SJCRH30 (cell line): ENCODE measurements around the gene TMEM255A. TPM values are rescaled to one million over a fixed set of nuclear protein-coding genes. Genes with fewer than 3 reads are reported as not detected.
A peak's percentile ranks its signal among the peaks of the same experiment; 100 is the strongest.

ENCODE experiments used
- DNase-seq, 2 experiments: peaks; one replicate each; pipeline ENCODE4 v3.0.0-alpha.2; 2015 to 2020
- H3K27ac ChIP-seq: fragments of 250-450 bp; sonication (Bioruptor Pico); 2 replicates; pipeline ENCODE4 v1.5.1; 2020; ENCODE audit warnings: mild to moderate bottlenecking, moderate library complexity
- H3K27me3 ChIP-seq: fragments of 250-450 bp; sonication (Bioruptor Pico); 2 replicates; pipeline ENCODE4 v1.5.1; 2020; ENCODE audit warnings: mild to moderate bottlenecking, moderate library complexity
- H3K36me3 ChIP-seq: fragments of 250-450 bp; sonication (Bioruptor Pico); 2 replicates; pipeline ENCODE4 v1.5.1; 2020; ENCODE audit warnings: mild to moderate bottlenecking, moderate library complexity
- H3K4me1 ChIP-seq: fragments of 250-450 bp; sonication (Bioruptor Pico); 2 replicates; pipeline ENCODE4 v1.5.1; 2020; ENCODE audit warnings: mild to moderate bottlenecking, moderate library complexity
- H3K4me3 ChIP-seq: fragments of 250-450 bp; sonication (Bioruptor Pico); 2 replicates; pipeline ENCODE4 v1.5.1; 2020; ENCODE audit warnings: mild to moderate bottlenecking, moderate library complexity
- H3K9me3 ChIP-seq: fragments of 250-450 bp; sonication (Bioruptor Pico); replicated peaks from 2 replicates; pipeline ENCODE4 v1.5.1; 2020; ENCODE audit warnings: mild to moderate bottlenecking, moderate library complexity
- total RNA-seq: library from RNA; depleted of rRNA; stranded (reverse); fragments of >200 nt; shearing (Covaris generic); gene quantifications from 2 replicates; pipeline ENCODE4 v1.2.3, GENCODE V29; 2014

Gene TMEM255A
- total RNA-seq, 1 experiment from 2014 or later: 0.06 TPM

DNA sequence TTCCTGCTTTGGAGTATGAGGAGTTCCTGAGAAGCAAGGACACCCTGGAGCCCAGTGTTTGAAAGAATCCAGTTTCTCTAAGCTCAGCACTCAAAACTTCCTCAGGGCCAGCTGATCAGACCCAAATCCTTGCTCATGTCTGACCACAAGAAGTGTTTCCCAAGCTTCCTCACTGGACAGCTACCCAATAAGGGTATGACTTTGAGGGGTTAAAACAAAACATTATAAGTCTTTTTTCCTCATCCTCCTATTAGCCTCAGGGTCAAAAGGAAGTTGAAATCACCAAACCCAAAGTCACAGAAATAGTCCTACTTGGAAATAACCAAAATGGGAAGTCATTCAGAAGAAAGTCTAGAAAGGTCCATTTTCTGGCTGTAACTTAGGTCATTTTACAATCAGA, 46.9 kb downstream of the TMEM255A start:
- Histone ChIP-seq H3K27me3 (no peaks in the 10 kb centered on the region; the same call in 1 of the 2 replicates), H3K36me3 (no peaks in the 10 kb centered on the region), H3K4me3 (no peak overlapping the region), H3K27ac (no peak overlapping the region), H3K4me1 (no peaks in the 10 kb centered on the region), H3K9me3 (no peaks in the 10 kb centered on the region)
- DNase-seq: no peak

DNA sequence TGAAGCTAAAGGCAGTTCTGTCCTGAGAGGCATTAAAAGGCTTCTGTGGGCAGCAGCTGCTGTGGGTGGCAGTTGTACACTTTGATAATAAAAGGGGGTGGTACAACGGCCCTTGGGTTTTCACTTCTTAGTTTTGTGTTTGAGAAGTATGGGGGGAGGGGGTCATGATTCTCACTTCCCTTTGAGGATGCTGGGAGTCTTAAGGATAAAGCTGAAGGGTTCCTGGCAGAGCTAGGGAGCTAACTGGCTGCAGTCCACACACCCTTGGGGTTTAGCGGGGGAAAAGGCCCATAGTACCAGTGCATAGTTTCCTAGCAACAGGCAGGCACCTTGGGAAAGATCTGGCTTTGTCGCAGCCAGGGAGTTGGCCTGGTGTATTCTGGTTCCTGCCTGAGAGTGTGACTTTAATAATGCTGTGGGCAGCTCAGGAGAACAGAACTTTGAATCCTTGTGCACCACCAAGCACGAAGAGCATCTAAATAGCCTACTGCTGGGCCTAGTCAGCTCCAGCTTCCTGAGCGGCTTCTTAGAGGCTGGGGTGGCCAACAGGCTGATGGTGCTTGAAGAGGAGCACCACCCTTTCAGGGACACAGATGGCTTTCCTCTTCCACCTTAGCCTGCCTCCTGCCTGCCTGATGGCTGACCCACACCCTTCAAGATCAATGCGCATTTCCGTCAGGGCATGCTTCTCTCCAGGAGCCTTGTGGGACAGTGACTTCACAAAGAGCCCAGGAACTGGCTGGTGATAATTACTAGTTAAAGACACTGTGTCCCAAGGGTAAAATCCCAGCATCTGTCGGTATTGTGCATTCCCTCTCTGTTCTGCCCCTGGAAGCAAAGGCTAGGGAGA, 48.2 kb downstream of the TMEM255A start:
- Histone ChIP-seq H3K9me3 (no peaks in the 10 kb centered on the region), H3K27me3 (no peaks in the 10 kb centered on the region), H3K27ac (no peak overlapping the region), H3K4me3 (no peak overlapping the region), H3K4me1 (no peaks in the 10 kb centered on the region), H3K36me3 (peaks cover 2% of the 10 kb centered on the region)
- DNase-seq: no peak

DNA sequence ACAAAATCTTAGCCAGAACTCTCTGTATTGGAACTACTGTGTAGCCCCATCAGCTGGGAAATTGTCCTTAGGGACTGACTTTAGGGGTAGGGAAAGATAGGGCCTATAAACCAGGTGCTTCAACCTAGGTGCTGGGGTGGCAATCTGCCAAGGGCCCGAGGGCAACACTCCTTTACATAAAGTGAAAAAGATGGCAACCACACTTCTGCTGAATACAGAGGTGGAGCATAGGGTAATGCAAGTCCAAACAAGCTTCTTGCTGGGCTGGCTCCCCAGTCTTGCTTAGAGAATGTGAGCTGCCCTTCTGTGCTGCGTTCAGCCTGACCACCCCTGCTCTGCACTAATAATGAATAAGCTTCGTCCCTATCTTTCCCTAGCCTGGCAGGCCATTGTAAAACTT, 50.9 kb downstream of the TMEM255A start:
- H3K4me1 ChIP-seq: no peaks in the 10 kb centered on the region
- no peaks in the 10 kb centered on the region for H3K9me3 ChIP-seq
- H3K27me3 ChIP-seq: no peaks in the 10 kb centered on the region
- DNase-seq: no peak
- no peak overlapping the region for H3K27ac ChIP-seq
- peaks cover 14% of the 10 kb centered on the region for H3K36me3 ChIP-seq
- no peak overlapping the region for H3K4me3 ChIP-seq

DNA sequence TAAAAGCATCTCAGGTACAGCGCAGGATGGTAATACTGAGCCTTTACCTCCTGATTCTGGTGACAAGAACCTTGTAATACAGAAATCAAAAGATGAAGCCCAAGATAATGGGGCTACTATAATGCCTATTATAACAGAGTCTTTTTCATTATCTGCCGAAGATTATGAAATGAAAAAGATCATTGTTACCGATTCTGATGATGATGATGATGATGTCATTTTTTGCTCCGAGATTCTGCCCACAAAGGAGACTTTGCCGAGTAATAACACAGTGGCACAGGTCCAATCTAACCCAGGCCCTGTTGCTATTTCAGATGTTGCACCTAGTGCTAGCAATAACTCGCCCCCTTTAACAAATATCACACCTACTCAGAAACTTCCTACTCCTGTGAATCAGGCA, 57.5 kb downstream of the TMEM255A start:
- Histone ChIP-seq H3K27ac (no peak overlapping the region), H3K27me3 (no peaks in the 10 kb centered on the region), H3K36me3 (peaks cover 36% of the 10 kb centered on the region), H3K9me3 (no peaks in the 10 kb centered on the region), H3K4me1 (0 out of 2 replicates have a peak, but pooled peaks cover 4% of the 10 kb centered on the region), H3K4me3 (no peak overlapping the region)
- no peak for DNase-seq

DNA sequence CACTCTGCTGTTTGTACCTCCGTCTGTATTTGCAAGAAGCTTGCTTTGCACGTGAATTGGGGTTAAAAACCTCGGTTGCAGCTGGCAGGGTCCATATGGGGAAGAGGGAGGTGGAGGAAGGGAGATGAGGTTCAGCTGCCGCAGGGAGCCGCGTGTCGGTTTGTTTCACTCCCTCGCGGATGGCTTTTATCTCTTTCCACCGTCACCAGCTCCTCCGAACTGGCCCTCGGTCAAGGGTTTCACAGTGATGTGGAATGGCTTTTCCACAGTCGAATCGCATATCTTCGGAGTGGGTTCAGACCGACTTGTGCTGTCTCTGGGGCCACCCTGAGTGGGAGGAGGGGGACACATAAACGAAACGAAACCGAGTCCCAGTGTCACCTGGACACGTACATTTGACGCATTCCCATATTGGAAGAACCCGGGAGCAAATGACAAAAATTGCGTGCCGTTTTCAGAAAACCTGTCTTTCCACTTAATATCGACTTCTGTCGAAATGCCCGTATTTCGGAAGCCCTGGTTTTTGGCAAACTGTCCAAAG, 59.7 kb downstream of the TMEM255A start:
- H3K27me3 ChIP-seq: no peaks in the 10 kb centered on the region
- H3K9me3 ChIP-seq: no peaks in the 10 kb centered on the region
- H3K36me3 ChIP-seq: peaks cover 29% of the 10 kb centered on the region
- H3K4me3 ChIP-seq: peak overlapping the region; percentile 85
- peak overlapping the region; percentile 81 for H3K27ac ChIP-seq
- 0 out of 2 replicates have a peak, but pooled peaks cover 4% of the 10 kb centered on the region for H3K4me1 ChIP-seq
- DNase-seq: peak; percentile 47 to 66

DNA sequence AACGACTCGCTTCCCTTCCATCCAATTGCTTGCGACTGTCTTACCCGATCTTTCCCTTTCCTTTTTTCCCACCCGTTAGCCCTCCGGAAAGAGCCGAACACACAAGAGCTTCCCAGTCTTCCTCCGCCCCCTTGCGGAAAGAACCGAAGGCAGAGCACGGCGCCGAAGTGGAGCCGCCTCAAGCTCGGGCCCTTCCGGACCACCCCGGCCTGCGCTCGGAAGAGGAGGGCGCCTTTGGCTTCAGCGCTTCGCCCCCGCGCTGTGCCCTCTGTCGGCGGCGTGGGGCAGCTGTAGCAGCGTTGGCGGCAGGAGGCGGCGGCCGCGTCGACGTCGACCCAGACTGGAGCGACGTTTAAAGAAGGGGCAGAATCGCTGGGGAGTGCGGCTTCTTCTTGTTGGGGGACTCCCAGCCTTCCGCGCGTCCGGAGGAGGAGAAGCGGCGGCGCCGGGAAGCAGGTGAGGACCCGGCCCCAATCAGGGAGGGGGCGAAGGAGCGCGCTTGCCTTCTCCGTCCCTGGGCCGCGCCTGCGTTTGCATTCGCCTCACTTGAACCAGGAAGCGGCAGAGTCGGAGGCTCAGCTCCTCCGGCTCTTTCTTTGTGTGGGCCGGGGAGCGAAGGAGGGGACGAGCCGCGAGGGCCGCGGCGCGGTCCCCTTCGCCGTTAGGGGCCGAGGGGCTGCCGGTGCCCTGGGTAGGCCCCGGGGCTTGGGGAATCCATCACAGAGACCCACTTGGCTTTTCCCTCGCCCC, 60.6 kb downstream of the TMEM255A start, which contains the start of gene ZBTB33:
Gene ZBTB33, plus strand, starts transcription at position 291 of the 750 bp plus-strand sequence. CDS start 2,604 bp downstream, outside the sequence.
- H3K9me3 ChIP-seq: no peaks in the 10 kb centered on the region

DNA sequence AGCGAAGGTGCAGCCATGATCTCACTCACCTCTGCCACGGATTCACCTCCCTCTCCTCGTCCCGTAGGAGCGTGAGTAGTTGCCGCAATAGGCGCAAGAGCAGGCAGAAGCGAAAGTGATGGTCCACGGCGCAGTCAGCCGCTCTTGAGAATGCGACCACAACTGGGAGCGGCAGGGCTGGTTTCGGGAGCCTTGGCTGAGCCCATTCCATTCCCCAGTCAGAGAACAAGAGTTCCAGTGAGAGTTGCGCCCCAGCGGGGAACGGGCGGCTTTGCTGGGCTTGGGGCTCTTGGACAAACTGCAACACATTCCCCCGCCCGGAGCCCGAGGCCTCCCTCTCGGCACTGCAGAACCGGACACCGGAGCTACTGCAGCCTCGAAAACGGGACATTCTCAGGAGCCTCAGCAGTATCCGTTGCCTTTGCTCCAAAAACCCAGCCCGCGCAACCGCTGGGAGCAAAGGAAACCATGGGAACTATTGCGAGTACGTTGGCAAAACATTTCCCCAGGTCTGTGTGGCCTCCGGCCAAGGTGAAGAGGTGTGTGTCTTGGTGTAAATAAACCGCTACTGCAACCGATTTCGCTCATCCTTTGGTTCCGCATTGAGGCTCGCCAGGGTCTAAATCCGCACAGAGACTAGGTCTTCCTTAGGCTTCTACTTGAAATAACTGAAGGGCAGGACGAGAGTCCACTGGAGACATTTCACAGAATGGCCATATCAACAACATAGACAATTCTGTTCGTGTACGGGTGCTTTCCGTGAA, 66.3 kb downstream of the TMEM255A start:
- Histone ChIP-seq H3K36me3 (no peaks in the 10 kb centered on the region), H3K4me3 (peak overlapping the region; percentile 57), H3K4me1 (no peaks in the 10 kb centered on the region), H3K27me3 (0 out of 2 replicates have a peak, but pooled peaks cover 4% of the 10 kb centered on the region), H3K27ac (no peak overlapping the region), H3K9me3 (no peaks in the 10 kb centered on the region)
- peak; percentile 44 to 66 for DNase-seq

More for the DNA sequence above, 60.6 kb downstream of the TMEM255A start, which contains the start of gene ZBTB33:
- Histone ChIP-seq H3K4me3 (peak within 1 kb of the TSS; percentile 85), H3K27me3 (no peaks in the 10 kb centered on the region), H3K36me3 (peaks cover 22% of the 10 kb centered on the region), H3K4me1 (0 out of 2 replicates have a peak, but pooled peaks cover 4% of the 10 kb centered on the region), H3K27ac (peak within 1 kb of the TSS; percentile 81)
- peak; percentile 98 to 99 for DNase-seq

DNA sequence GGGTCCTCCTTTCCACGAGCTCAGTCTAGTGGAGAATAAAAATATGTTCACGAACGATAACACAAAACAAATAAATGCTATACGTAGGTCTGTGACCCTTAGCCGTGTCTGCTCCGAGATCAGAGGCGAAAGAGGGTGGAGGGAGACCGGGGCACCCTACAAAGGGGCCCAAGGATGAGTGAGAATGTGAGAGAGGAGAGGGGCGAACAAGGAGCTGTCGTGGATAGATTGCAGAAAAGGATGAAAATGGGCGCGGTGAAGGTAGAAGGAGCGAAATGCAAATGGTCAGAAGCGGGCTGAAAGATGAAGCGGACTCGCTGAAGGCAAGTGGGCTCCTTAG, 66.9 kb downstream of the TMEM255A start:
- no peaks in the 10 kb centered on the region for H3K4me1 ChIP-seq
- H3K4me3 ChIP-seq: peak overlapping the region; percentile 57
- H3K9me3 ChIP-seq: no peaks in the 10 kb centered on the region
- no peak for DNase-seq
- no peaks in the 10 kb centered on the region for H3K36me3 ChIP-seq
- 0 out of 2 replicates have a peak, but pooled peaks cover 4% of the 10 kb centered on the region for H3K27me3 ChIP-seq
- H3K27ac ChIP-seq: no peak overlapping the region

DNA sequence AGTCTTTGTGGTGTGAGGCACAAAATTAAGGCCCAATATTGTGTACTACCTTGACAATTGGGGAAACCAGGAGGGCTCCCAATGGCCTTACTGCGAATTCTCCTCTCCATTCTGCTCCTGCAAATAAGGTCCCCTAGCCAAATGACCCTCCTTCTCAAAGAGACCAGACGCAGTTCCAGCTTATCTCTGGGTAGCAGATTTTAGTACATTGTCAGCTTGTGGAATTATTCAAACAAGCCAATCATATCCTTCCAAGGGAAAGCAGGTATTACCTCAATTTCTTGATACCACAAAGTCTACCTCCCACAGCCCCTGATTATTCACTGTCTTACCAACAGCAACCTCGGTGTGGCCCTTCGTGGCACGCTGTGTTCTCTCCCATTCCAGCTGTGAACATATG, 68.4 kb downstream of the TMEM255A start:
- Histone ChIP-seq H3K9me3 (no peaks in the 10 kb centered on the region), H3K36me3 (no peaks in the 10 kb centered on the region), H3K27ac (no peak overlapping the region), H3K27me3 (0 out of 2 replicates have a peak, but pooled peaks cover 4% of the 10 kb centered on the region), H3K4me3 (no peak overlapping the region), H3K4me1 (no peaks in the 10 kb centered on the region)
- no peak for DNase-seq

DNA sequence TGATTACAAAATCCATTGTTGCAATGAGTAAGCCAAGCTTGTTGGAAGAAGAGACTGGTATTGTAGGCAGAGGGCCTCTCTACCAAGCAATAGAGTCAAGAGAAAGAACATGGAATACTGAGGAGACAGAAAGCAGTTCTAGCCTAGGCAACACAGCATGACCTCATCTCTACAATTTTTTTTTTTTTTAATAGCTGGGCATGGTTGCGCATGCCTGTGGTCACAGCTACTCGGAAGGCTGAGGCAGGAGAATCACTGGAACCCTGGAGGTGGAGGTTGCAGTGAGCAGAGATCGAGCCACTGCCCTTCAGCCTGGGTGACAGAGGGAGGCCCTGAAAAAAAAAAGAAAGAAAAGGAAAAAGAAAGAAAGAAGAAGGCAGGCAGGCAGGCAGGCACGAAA, 72.3 kb downstream of the TMEM255A start:
- H3K27ac ChIP-seq: no peak overlapping the region
- no peak for DNase-seq
- H3K4me3 ChIP-seq: no peak overlapping the region
- no peaks in the 10 kb centered on the region for H3K36me3 ChIP-seq
- H3K27me3 ChIP-seq: no peaks in the 10 kb centered on the region
- H3K9me3 ChIP-seq: no peaks in the 10 kb centered on the region
- H3K4me1 ChIP-seq: no peaks in the 10 kb centered on the region

DNA sequence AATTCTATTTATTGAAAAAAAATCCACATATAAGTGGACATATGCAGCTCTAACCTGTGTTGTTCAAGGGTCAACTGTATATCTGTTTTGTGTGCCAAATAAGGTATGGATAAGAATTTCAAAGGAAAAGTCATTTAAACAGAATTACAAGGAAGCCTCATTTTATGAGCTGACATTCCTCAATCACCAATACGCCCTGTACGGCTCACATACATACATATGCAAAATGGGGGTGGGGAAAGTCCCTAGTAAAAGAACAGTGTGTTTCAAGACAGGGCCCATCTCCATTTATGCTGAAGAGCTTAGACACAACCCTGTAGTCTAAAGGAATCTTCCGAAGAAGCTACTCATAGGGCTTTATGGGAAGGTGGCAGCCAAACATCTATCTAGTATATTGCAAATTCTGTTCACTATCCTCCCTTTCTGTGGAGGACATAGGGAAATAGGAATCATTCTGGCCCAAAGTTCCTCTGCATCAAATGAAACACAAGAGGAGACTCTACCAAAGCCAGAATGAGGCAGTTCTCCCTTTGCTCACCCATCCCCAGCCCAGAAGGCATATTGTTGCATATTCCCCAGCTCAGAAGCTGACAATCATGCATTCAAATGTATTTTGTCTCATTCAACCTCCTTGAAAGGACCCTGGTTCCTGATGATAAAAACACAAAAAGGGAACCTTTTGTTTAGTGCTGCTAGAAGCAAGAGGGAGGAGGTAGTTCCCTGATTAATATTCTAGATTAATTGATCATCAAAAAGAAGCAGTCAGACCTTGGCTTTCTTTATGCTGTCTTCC, 74.4 kb downstream of the TMEM255A start:
- H3K4me3 ChIP-seq: no peak overlapping the region
- no peak overlapping the region for H3K27ac ChIP-seq
- DNase-seq: no peak
- H3K27me3 ChIP-seq: no peaks in the 10 kb centered on the region
- H3K36me3 ChIP-seq: no peaks in the 10 kb centered on the region
- peaks cover 2% of the 10 kb centered on the region; the same call in 1 of the 2 replicates for H3K9me3 ChIP-seq
- H3K4me1 ChIP-seq: no peaks in the 10 kb centered on the region

DNA sequence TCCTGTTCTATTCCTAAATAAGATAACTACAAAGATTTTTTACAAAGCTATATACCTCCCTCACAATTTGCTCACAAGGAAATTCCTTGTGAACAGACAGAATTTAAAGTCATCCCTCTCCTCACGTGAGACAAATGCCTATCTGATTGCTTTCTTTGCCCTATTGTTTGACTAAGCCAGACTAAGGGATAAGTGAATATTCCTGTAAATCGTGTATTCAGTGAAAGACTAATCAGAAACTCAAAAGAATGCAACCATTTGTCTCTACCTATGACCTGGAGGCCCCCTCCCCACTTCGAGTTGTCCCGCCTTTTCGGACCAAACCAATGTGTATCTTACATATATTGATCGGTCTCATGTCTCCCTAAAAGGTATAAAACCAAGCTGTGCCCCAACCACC, 76.0 kb downstream of the TMEM255A start:
- DNase-seq: no peak
- Histone ChIP-seq H3K27me3 (no peaks in the 10 kb centered on the region), H3K4me1 (no peaks in the 10 kb centered on the region), H3K36me3 (no peaks in the 10 kb centered on the region), H3K27ac (no peak overlapping the region), H3K4me3 (no peak overlapping the region), H3K9me3 (peaks cover 6% of the 10 kb centered on the region; the same call in 1 of the 2 replicates)

DNA sequence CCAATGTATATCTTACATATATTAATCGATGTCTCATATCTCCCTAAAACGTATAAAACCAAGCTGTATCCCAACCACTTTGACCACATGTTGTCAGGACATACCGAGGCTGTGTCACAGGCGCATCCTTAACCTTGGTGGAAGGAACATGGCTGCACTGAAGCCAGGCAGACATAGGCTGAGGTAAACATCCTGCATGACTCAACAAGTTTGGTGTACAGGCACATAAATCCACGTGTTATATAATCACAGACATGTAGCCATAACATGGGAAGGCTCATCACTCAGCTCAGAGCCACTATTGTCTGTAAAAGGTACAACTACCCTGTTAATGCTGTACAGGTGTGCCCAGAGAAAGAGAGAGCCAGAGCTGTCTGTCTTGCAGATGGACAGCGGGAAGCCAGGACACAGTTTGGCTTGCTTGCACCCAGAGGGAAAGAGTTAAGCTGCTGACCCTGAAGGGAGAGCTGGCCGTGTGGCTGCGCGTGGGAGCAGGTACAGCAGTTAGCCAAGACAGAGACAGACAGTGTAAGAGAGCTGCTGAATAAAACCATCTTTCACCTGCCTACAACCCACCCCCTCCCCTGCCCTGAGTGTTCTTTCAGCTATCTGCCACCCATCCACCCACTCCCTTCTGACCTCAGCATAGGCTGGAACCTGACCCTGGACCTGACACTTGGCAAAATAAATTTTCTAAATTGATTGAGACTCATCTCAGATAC, 82.9 kb downstream of the TMEM255A start:
- no peak for DNase-seq
- Histone ChIP-seq H3K4me1 (no peaks in the 10 kb centered on the region), H3K27ac (no peak overlapping the region)

More for the DNA sequence above, 82.9 kb downstream of the TMEM255A start:
- H3K9me3 ChIP-seq: peaks cover 6% of the 10 kb centered on the region; the same call in 1 of the 2 replicates
- H3K4me3 ChIP-seq: no peak overlapping the region
- no peaks in the 10 kb centered on the region for H3K36me3 ChIP-seq
- no peaks in the 10 kb centered on the region for H3K27me3 ChIP-seq
